OCI-LY7 (cell line): Measurements from ENCODE around the gene TBC1D5. TPM values are rescaled to one million over a fixed set of nuclear protein-coding genes. Genes with fewer than 3 reads are reported as not detected.

Source experiments
- BruUV-seq: library from RNA; stranded (reverse); fragments of 400-500 nt; replicated peaks from 2 replicates; lab custom pipeline; 2021; lab: Mats Ljungman, UMichigan
- CTCF ChIA-PET: fragments of 300-600 bp; sonication (Branson Sonifier 250); formaldehyde crosslinking; loops from one replicate; lab custom pipeline; 2022; ENCODE audit warnings: antibody characterized with exemption; ENCODE audit not compliant: unreplicated experiment; lab: Charles Lee
- POLR2A ChIA-PET: fragments of 300-600 bp; sonication (Branson Sonifier 250); formaldehyde crosslinking; loops from one replicate; lab custom pipeline; 2022; ENCODE audit warnings: antibody characterized with exemption; lab: Charles Lee
- DNase-seq: peaks from one replicate; pipeline ENCODE4 v3.0.0-alpha.2; 2015; ENCODE audit warnings: low spot score
- H2AFZ ChIP-seq: fragments of 200-600 bp; sonication (generic), shearing (Covaris generic); 2 replicates; pipeline ENCODE4 v1.6.1; 2014; ENCODE audit warnings: mild to moderate bottlenecking, antibody characterized with exemption, low read length, moderate library complexity
- H3K27ac ChIP-seq: fragments of 200-600 bp; sonication (generic); 2 replicates; pipeline ENCODE4 v1.5.1; 2014; ENCODE audit warnings: mixed run types, low read depth, mild to moderate bottlenecking, moderate library complexity, low read length, inconsistent platforms; ENCODE audit not compliant: poor library complexity, severe bottlenecking
- H3K36me3 ChIP-seq: fragments of 200-600 bp; sonication (generic); 2 replicates; pipeline ENCODE4 v1.6.1; 2014; ENCODE audit warnings: mild to moderate bottlenecking, antibody characterized with exemption, low read length, moderate library complexity, mixed read lengths; ENCODE audit not compliant: insufficient read depth
- H3K4me1 ChIP-seq: fragments of 200-600 bp; sonication (generic); 2 replicates; pipeline ENCODE4 v1.5.1; 2014; ENCODE audit warnings: mild to moderate bottlenecking, low read length; ENCODE audit not compliant: insufficient read depth, poor library complexity, severe bottlenecking
- H3K4me2 ChIP-seq: fragments of 200-600 bp; sonication (generic); 2 replicates; pipeline ENCODE4 v1.6.1; 2014; ENCODE audit warnings: mild to moderate bottlenecking, low read length
- H3K4me3 ChIP-seq: fragments of 200-600 bp; sonication (generic); 2 replicates; pipeline ENCODE4 v1.5.1; 2014; ENCODE audit warnings: mild to moderate bottlenecking, low read depth, low read length; ENCODE audit not compliant: poor library complexity, severe bottlenecking
- H3K79me2 ChIP-seq: fragments of 200-600 bp; sonication (generic); 2 replicates; pipeline ENCODE4 v1.6.1; 2016; ENCODE audit warnings: low read depth, mild to moderate bottlenecking, low read length, moderate library complexity, mixed read lengths; ENCODE audit not compliant: insufficient read depth
- H3K9me2 ChIP-seq: fragments of 200-600 bp; sonication (generic); 2 replicates; pipeline ENCODE4 v1.6.1; 2016; ENCODE audit warnings: mild to moderate bottlenecking, low read length, mixed read lengths; ENCODE audit not compliant: insufficient read depth
- H3K9me3 ChIP-seq: fragments of 200-600 bp; sonication (generic); 2 replicates; pipeline ENCODE4 v1.6.1; 2014; ENCODE audit warnings: mild to moderate bottlenecking, mixed run types, low read length, mixed read lengths
- H4K20me1 ChIP-seq: fragments of 200-600 bp; sonication (generic); 2 replicates; pipeline ENCODE4 v1.6.1; 2014; ENCODE audit warnings: mild to moderate bottlenecking, antibody characterized with exemption, low read length, moderate library complexity, mixed read lengths; ENCODE audit not compliant: insufficient read depth
- CTCF ChIP-seq: fragments of 200-600 bp; sonication (generic); conservative IDR thresholded peaks from 2 replicates; pipeline ENCODE4 v1.5.1; 2014; ENCODE audit warnings: mild to moderate bottlenecking, antibody characterized with exemption, low read length, moderate library complexity, mixed read lengths
- EZH2phosphoT487 ChIP-seq: fragments of 200-600 bp; sonication (generic); IDR thresholded peaks from 2 replicates; pipeline ENCODE4 v1.6.1; 2018; ENCODE audit warnings: low read depth, borderline replicate concordance, mild to moderate bottlenecking, mixed run types, antibody characterized with exemption, low read length, moderate library complexity, mixed read lengths
- intact Hi-C: fragments of 100-400 bp; cut with micrococcal nuclease; formaldehyde crosslinking; loops from one replicate; pipeline ENCODE4 v1.10.0; 2022; ENCODE audit not compliant: unreplicated experiment
- total RNA-seq, 2 experiments: library from RNA; depleted of rRNA in 1 of 2; stranded (reverse); fragments of >200 nt in 1 of 2; shearing (Covaris generic) in 1 of 2; gene quantifications; 2 replicates each; pipeline ENCODE4 v1.2.3, GENCODE V29; 2014 to 2022

TBC1D5 gene
- total RNA-seq, 2 experiments from 2014 or later: 78.5 to 82.4 TPM

GRCh38 chr3:17562845-17563244, 179.6 kb downstream of the TBC1D5 start:
- CTCF ChIA-PET: no interaction called here
- intact Hi-C loops: no loop called here

GRCh38 chr3:17558565-17558964, 183.9 kb downstream of the TBC1D5 start:
- no peak for DNase-seq
- POLR2A ChIA-PET: interaction anchor here (0.6 to 1.4 kb wide), 3 partner anchors 9 to 78 kb away, joined by 3 to 6 read pairs (median 3); no protein-coding TSS in a partner anchor
- CTCF ChIA-PET: no interaction called here
- no peaks in the 10 kb centered on the region for H3K79me2 ChIP-seq
- H3K4me2 ChIP-seq: no peak overlapping the region
- H4K20me1 ChIP-seq: 0 out of 2 replicates have a peak, but pooled peaks cover 4% of the 10 kb centered on the region
- H3K4me3 ChIP-seq: no peak overlapping the region
- H2AFZ ChIP-seq: no peak overlapping the region
- no peaks in the 10 kb centered on the region for H3K36me3 ChIP-seq
- H3K27ac ChIP-seq: no peak overlapping the region
- BruUV-seq: no TSS peak
- no peaks in the 10 kb centered on the region for H3K4me1 ChIP-seq
- no peaks in the 10 kb centered on the region for H3K9me2 ChIP-seq
- no peak for TF ChIP-seq CTCF
- no peaks in the 10 kb centered on the region for H3K9me3 ChIP-seq
- intact Hi-C loops: no loop called here

More at GRCh38 chr3:17562845-17563244, 179.6 kb downstream of the TBC1D5 start:
- POLR2A ChIA-PET: no interaction called here
- H3K79me2 ChIP-seq: no peaks in the 10 kb centered on the region
- no peak overlapping the region for H3K27ac ChIP-seq
- H3K4me2 ChIP-seq: no peak overlapping the region
- no peak for DNase-seq
- no peak overlapping the region for H2AFZ ChIP-seq
- 0 out of 2 replicates have a peak, but pooled peaks cover 4% of the 10 kb centered on the region for H4K20me1 ChIP-seq
- TF ChIP-seq EZH2phosphoT487 (no peak), CTCF (no peak)
- no TSS peak for BruUV-seq
- H3K9me2 ChIP-seq: no peaks in the 10 kb centered on the region
- no peaks in the 10 kb centered on the region for H3K36me3 ChIP-seq
- H3K9me3 ChIP-seq: no peaks in the 10 kb centered on the region
- H3K4me3 ChIP-seq: no peak overlapping the region
- H3K4me1 ChIP-seq: no peaks in the 10 kb centered on the region

- no peaks in the 10 kb centered on the region for H3K79me2 ChIP-seq
- H4K20me1 ChIP-seq: 0 out of 2 replicates have a peak, but pooled peaks cover 4% of the 10 kb centered on the region
- H3K4me2 ChIP-seq: no peak overlapping the region
- H3K4me3 ChIP-seq: no peak overlapping the region
- H3K27ac ChIP-seq: no peak overlapping the region
- no peak overlapping the region for H2AFZ ChIP-seq
- no peaks in the 10 kb centered on the region for H3K9me3 ChIP-seq
- no peaks in the 10 kb centered on the region for H3K4me1 ChIP-seq
- BruUV-seq: no TSS peak
- no peaks in the 10 kb centered on the region for H3K9me2 ChIP-seq
- ChIA-PET CTCF (no interaction called here), POLR2A (interaction anchor here (0.9 to 1.4 kb wide), 3 partner anchors 9 to 25 kb away, joined by 3 to 4 read pairs (median 3); no protein-coding TSS in a partner anchor)
- TF ChIP-seq CTCF (no peak), EZH2phosphoT487 (no peak)
- intact Hi-C loops: no loop called here
- DNase-seq: no peak
- no peaks in the 10 kb centered on the region for H3K36me3 ChIP-seq
Observed at GRCh38 chr3:17557749-17558463, 184.5 kb downstream of the TBC1D5 start.
